HG03039 (cell line): ENCODE results near the gene SKIL.

Source experiments
- ATAC-seq: cut with Tn5 transposase; IDR thresholded peaks from one replicate; pipeline ENCODE4 v1.9.1; 2021; ENCODE audit warnings: mild to moderate bottlenecking, moderate library complexity; ENCODE audit not compliant: unreplicated experiment

The SKIL gene

GRCh38 chr3:170386468-170386867 is 29.0 kb downstream of the SKIL start:
- no peak for ATAC-seq

DNA sequence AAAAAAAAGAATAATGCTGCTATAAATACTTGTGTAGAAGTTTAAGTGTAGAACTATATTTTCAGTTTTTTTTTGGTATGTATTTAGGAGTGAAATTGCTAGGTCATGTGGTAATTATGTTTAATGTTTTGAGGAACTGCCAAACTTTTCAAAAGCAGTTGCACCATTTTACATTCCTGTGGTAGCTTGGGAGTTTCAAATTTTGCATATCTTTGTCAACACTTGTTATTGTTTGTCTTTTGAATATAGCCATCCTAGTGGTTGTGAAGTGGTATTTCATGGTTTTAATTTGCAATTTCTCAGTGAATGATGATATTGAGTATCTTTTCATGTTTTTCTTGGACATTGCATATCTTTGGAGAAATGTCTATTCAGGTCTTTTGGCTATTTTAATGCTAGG is 30.4 kb downstream of the SKIL start:
- ATAC-seq = no peak

DNA sequence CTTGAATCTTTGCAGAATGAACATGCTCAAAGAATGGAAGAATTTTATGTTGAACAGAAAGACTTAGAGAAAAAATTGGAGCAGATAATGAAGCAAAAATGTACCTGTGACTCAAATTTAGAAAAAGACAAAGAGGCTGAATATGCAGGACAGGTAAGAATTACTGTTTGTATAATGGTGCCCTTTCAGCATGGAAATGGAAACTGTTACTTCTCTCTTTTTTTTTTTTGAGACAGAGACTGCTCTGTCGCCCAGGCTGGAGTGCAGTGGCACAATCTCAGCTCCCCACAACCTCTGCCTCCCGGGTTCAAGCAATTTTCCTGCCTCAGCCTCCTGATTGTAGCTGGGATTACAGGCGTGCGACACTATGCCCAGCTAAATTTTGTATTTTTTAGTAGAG is 33.6 kb downstream of the SKIL start:
- no peak for ATAC-seq

DNA sequence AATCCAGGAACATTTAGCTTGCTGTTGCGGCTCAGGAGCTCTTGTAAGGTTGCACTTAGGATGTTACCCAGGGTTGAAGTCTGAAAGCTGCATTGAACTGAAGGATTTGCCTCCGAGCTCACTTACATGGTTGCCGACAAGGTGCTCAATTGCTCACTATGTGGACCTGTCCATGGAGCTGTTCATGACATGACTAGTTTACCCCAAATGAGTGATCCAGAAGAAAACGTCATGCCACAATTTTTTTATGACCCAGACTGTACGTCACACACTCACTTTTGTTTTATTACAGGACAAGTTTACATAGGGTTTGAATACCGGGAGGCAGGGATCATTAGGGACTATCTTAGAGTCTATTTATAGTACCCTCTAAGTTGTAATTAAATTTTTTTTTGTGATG is 40.2 kb downstream of the SKIL start:
- ATAC-seq = no peak

DNA sequence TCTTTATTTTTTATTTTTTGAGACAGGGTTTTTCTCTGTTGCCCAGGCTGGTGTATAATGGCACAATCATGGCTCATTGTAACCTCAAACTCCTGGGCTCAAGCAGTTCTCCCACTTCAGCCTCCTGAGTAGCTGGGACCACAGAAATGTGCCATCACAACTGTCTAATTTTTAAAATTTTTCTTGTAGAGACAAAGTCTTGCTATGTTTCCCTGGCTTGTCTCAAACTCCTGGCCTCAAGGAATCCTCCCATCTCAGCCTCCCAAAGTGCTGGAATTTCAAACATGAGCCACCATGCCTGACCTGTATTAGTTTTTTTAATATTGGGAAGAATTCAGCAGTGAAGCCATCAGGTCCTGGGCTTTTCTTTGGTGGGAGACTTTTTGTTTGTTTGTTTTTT is 47.6 kb downstream of the SKIL start:
- ATAC-seq = no peak

- no peak for ATAC-seq
Observed at GRCh38 chr3:170410428-170411029, 53.0 kb downstream of the SKIL start.

DNA sequence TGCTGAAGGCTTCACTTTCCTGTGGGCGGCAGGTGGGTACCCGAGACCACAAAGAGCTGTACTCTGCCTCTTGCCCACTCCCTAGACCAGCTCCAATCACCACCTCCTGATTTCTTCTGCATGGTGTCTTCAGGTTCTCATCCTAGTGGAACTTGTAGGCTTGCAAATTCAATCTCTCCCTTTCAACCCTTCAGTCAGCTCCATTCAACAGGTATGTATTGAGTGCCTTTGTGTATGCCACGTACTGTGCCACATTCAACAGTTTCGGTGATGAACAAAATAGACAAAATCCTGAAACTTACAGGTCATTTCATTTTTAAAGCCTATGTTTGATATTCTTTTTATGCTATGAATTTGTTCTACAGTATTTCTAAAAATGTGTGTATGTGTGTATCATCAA is 55.8 kb downstream of the SKIL start:
- ATAC-seq = no peak

DNA sequence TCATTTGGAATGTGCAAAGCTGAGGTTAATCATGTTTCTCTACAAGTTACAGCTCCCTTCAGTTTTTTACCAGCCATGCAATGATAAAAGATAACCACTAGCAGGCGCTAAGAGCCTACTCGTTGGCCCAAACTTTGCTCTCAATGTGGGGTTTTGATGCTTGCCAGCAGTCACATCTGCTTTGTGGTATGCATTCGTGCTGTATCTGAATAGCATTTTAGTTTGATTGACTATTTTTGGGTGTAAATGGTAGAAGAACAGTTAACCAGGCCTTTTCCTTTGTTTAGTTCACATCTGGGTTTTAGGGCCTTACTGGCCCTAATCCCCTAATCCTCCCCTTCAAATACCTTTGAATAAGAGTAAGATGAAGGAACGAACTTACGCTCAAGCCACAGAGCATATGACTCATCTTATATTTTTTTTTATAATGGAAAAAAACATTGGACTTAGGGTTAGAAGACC is 56.7 kb downstream of the SKIL start:
- ATAC-seq = no peak

DNA sequence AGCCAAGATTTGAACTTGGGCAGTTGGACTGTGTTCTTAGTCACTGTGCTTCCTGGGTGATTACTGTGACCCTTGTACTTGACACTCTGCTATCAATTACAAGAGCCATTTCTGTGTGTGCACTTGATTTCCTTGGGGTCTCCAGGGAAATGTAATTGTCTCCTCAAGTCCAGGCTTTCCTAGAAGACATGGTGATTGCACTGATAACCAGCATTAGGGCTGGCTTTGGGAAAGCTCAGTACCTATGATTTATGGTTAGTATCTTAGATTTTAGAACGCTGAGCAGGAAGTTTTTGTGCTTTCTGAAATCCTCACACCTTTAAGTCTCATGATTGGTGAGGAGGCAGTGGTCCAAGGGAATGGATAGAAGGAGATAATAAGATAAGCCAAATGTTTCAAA is 59.6 kb downstream of the SKIL start:
- ATAC-seq = no peak

- ATAC-seq = no peak
Observed at GRCh38 chr3:170418422-170419398, 61.2 kb downstream of the SKIL start, which contains the start of gene CLDN11. Gene CLDN11 (plus strand): TSS chr3:170418868. CDS start chr3:170419067, 199 bp downstream.

- ATAC-seq = no peak
Observed at GRCh38 chr3:170419557-170420087, 62.1 kb downstream of the SKIL start.

- ATAC-seq = no peak
Observed at GRCh38 chr3:170420307-170420821, 62.8 kb downstream of the SKIL start.

GRCh38 chr3:170421111-170421641 is 63.7 kb downstream of the SKIL start:
- ATAC-seq = no peak

DNA sequence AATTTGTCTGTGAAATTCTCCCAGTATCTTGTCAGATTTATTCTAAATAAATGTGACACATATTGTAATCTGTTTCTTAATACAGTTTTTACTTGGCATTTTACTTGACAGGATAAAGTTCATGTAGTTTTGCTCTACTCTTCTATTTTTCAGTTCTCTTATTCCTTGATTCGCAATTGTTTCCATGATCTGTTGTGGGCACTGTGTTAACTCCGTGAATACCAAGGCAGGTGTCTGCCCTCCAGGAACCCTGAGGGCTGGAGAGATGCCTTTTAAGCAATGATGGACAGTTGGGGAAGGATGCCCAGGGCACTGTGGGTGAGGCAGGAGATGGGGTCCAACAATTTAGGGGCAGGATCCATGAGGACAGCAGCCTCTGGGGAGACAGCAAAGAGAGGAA is 64.2 kb downstream of the SKIL start:
- no peak for ATAC-seq

DNA sequence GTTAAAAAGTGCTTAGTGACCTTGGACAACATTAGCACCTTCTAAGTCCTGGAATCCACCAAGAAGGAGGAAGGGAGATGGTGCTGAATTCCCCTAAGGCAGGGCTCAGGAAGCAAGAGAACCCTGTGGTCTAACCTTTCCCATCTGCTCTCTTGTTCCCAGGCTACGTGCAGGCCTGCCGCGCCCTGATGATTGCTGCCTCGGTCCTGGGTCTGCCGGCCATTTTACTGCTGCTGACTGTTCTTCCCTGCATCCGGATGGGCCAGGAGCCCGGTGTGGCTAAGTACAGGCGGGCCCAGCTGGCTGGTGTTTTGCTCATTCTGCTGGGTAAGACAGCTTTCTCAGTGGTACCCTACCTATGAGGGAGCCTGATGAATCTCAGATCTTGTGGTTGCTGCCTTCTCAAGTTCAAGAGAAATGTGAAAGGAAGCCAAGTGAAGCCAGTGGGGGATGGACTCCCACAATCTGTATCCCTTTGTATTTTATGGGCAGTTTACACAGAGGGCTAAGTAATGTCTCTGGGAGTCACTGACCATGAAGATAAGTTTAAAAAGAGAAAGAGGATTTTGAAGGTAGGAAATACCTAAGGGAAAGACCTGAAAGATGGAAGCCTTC is 65.6 kb downstream of the SKIL start:
- ATAC-seq = no peak

DNA sequence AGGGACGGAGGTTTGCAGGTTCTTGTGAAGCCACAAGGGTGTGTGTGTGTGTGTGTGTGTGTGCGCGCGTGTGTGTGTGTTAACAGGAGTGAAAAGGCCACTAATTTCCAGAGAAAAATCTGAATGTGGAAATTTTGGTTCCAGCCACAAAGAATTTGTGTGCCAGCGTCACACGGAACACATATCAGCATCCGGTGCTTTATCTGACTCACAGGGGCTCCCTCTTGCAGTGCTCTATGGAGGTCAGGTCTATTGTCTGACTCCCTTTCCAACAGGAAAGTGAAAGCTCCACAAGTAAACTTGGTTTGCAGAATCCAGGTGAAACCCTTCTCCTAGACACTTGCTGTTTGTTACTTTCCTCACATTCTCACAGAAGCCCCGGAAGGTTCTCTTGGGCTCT is 67.4 kb downstream of the SKIL start:
- ATAC-seq = no peak

GRCh38 chr3:170425491-170426239 is 68.2 kb downstream of the SKIL start:
- no peak for ATAC-seq

DNA sequence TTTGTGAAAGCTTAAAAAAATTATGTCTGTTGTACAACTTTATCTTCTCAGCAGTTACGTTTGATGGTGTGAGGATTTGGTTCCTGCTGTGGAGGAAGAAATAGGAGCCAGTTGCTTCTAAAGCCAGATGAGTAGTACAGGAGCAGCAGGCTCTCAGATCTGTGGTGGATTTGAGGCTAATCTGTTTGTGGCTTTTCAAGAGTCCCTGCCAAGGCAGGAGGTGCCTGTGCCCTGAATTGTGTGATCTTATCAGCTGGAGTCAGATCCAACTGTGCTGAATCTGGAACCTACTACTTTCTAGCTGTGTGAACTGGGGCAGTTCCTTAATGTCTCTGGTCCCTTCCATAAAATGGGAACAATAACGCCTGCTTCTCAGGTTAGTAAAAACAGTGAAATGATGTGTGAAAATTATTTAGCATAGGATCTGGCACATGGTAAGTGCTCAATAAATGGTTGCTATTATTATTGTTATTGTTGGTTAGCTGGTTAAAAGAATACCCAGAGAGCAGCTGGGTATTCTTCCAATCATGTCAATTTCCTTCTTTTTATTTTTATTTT is 68.8 kb downstream of the SKIL start:
- ATAC-seq = no peak

GRCh38 chr3:170428095-170428494 is 70.6 kb downstream of the SKIL start:
- ATAC-seq = no peak

- ATAC-seq = no peak
Observed at GRCh38 chr3:170429050-170429449, 71.5 kb downstream of the SKIL start.
